MM.1S (cell line): ENCODE data around the gene CLPTM1L.

Experiments
- DNase-seq: peaks from one replicate; pipeline ENCODE4 v3.0.0-alpha.2; 2015
- H2AFZ ChIP-seq: fragments of 300-600 bp; sonication (generic); 2 replicates; pipeline ENCODE4 v1.6.0; 2016; ENCODE audit warnings: antibody characterized with exemption, low read length
- H3F3A ChIP-seq: fragments of 300-600 bp; sonication (generic); 2 replicates; pipeline ENCODE4 v1.6.1; 2016; ENCODE audit warnings: mild to moderate bottlenecking, antibody characterized with exemption, low read length, moderate library complexity, mixed read lengths; ENCODE audit not compliant: insufficient read depth
- H3K27ac ChIP-seq: fragments of 300-600 bp; sonication (generic); 2 replicates; pipeline ENCODE4 v1.5.1; 2016; ENCODE audit warnings: mild to moderate bottlenecking, low read length
- H3K27me3 ChIP-seq: fragments of 300-600 bp; sonication (generic); replicated peaks from 2 replicates; pipeline ENCODE4 v1.6.0; 2016; ENCODE audit warnings: low read length; ENCODE audit not compliant: insufficient read depth
- H3K36me3 ChIP-seq: fragments of 300-600 bp; sonication (generic); replicated peaks from 2 replicates; pipeline ENCODE4 v1.6.1; 2016; ENCODE audit warnings: mild to moderate bottlenecking, low read length, mixed read lengths; ENCODE audit not compliant: insufficient read depth
- H3K4me1 ChIP-seq: fragments of 300-600 bp; sonication (generic); 2 replicates; pipeline ENCODE4 v1.6.1; 2016; ENCODE audit warnings: low read length, mixed read lengths
- H3K4me2 ChIP-seq: fragments of 300-600 bp; sonication (generic); 2 replicates; pipeline ENCODE4 v1.6.0; 2016; ENCODE audit warnings: low read depth, low read length
- H3K4me3 ChIP-seq: fragments of 300-600 bp; sonication (generic); 2 replicates; pipeline ENCODE4 v1.5.1; 2016; ENCODE audit warnings: low read length, mixed read lengths
- H3K79me2 ChIP-seq: fragments of 300-600 bp; sonication (generic); 2 replicates; pipeline ENCODE4 v1.6.1; 2016; ENCODE audit warnings: mixed run types, low read length, mixed read lengths
- H3K9ac ChIP-seq: fragments of 300-600 bp; sonication (generic); 2 replicates; pipeline ENCODE4 v1.6.1; 2016; ENCODE audit warnings: low read length, mixed read lengths
- H3K9me2 ChIP-seq: fragments of 300-600 bp; sonication (generic); replicated peaks from 2 replicates; pipeline ENCODE4 v1.6.1; 2016; ENCODE audit warnings: mild to moderate bottlenecking, low read length, mixed read lengths; ENCODE audit not compliant: insufficient read depth
- H3K9me3 ChIP-seq: fragments of 300-600 bp; sonication (generic); replicated peaks from 2 replicates; pipeline ENCODE4 v1.6.1; 2016; ENCODE audit warnings: mild to moderate bottlenecking, low read length, mixed read lengths; ENCODE audit not compliant: insufficient read depth
- H4K20me1 ChIP-seq: fragments of 300-600 bp; sonication (generic); 2 replicates; pipeline ENCODE4 v1.6.1; 2016; ENCODE audit warnings: mild to moderate bottlenecking, low read length, moderate library complexity, mixed read lengths; ENCODE audit not compliant: insufficient read depth
- EZH2 ChIP-seq: fragments of 300-600 bp; sonication (generic); optimal IDR thresholded peaks from 2 replicates; pipeline ENCODE3; 2017; ENCODE audit warnings: low read depth, mild to moderate bottlenecking, antibody characterized with exemption, low read length, mixed read lengths
- EZH2phosphoT487 ChIP-seq: fragments of 300-600 bp; sonication (generic); IDR thresholded peaks from 2 replicates; pipeline ENCODE4 v1.6.1; 2018; ENCODE audit warnings: antibody characterized with exemption, low read length
- TF ChIP-seq, protein P1 (sequence below): fragments of 300-600 bp; sonication (generic); IDR thresholded peaks from 2 replicates; pipeline ENCODE4 v1.5.1; 2016; ENCODE audit warnings: antibody characterized with exemption, low read length, mixed read lengths

CLPTM1L gene

DNA sequence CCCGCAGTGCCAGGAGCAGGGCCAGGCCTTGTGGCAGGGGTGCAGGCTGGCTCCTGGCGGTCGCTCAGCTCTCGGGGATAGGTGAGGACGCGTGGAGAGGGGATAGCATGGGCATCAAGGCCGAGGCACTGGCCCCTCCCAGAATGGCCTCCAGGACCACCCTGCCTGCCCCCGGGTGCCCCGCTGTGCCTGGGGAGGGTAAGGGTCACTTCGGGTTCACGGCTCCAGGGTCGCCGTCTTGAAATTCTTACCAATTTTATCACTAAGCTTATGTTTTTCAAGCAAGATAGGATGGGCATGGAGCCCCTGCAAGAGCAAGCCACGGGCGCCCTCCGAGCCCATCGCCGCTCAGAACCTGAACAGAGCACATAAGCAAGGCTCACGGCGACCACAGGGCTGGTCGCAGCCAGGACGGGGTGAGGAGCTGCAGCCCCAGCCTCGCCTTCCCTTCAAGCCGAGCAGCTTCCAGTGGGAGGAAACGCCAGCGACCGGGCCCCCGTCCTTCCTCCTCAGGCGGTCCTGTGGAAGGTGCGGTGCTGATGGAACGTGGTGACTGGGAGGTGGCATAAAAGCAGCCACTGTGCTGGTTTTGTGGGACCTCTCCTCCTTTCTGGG, 14.2 kb upstream of the CLPTM1L start:
- Histone ChIP-seq H3K4me3 (no peak overlapping the region), H3K79me2 (no peaks in the 10 kb centered on the region), H2AFZ (no peak overlapping the region), H3K27me3 (peaks cover 8% of the 10 kb centered on the region; the same call in 1 of the 2 replicates), H3K9me2 (no peaks in the 10 kb centered on the region), H3K36me3 (no peaks in the 10 kb centered on the region), H3K9ac (no peak overlapping the region), H3K4me2 (no peak overlapping the region), H3K9me3 (no peaks in the 10 kb centered on the region), H3K4me1 (no peaks in the 10 kb centered on the region), H3K27ac (no peak overlapping the region), H3F3A (no peaks in the 10 kb centered on the region), H4K20me1 (no peaks in the 10 kb centered on the region)
- TF ChIP-seq, protein P1, sequence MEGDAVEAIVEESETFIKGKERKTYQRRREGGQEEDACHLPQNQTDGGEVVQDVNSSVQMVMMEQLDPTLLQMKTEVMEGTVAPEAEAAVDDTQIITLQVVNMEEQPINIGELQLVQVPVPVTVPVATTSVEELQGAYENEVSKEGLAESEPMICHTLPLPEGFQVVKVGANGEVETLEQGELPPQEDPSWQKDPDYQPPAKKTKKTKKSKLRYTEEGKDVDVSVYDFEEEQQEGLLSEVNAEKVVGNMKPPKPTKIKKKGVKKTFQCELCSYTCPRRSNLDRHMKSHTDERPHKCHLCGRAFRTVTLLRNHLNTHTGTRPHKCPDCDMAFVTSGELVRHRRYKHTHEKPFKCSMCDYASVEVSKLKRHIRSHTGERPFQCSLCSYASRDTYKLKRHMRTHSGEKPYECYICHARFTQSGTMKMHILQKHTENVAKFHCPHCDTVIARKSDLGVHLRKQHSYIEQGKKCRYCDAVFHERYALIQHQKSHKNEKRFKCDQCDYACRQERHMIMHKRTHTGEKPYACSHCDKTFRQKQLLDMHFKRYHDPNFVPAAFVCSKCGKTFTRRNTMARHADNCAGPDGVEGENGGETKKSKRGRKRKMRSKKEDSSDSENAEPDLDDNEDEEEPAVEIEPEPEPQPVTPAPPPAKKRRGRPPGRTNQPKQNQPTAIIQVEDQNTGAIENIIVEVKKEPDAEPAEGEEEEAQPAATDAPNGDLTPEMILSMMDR, result no peak
- TF ChIP-seq EZH2 (no peak), EZH2phosphoT487 (no peak)
- DNase-seq, result no peak

DNA sequence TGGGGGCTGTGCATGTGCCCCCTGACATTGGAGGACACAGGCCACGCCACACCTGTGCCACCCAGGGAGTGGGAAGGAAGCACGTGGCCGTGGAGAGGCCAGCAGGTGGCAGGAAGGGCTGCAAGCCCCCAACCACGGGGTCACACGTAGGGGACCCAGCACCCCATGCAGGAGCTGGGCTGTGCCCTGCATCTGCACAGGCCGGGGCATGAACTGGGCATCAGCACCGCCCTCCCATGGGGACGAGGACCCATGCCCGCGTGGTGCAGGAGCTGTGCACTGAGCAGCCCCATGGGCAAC, 13.8 kb upstream of the CLPTM1L start:
- Histone ChIP-seq H3K4me1 (no peaks in the 10 kb centered on the region), H3K9me2 (no peaks in the 10 kb centered on the region), H3F3A (no peaks in the 10 kb centered on the region), H3K36me3 (no peaks in the 10 kb centered on the region), H3K27me3 (peaks cover 3% of the 10 kb centered on the region; the same call in 1 of the 2 replicates), H3K9me3 (no peaks in the 10 kb centered on the region), H3K79me2 (no peaks in the 10 kb centered on the region), H3K27ac (no peak overlapping the region), H3K4me2 (no peak overlapping the region), H2AFZ (no peak overlapping the region), H3K4me3 (no peak overlapping the region), H3K9ac (no peak overlapping the region), H4K20me1 (no peaks in the 10 kb centered on the region)
- no peak for DNase-seq
- no peak for TF ChIP-seq EZH2
- TF ChIP-seq EZH2phosphoT487, result no peak
- TF ChIP-seq, protein P1, result no peak

- Histone ChIP-seq H3K27me3 (no peaks in the 10 kb centered on the region), H3K4me3 (no peak overlapping the region), H3K9me2 (no peaks in the 10 kb centered on the region), H3K27ac (no peak overlapping the region), H3K9ac (no peak overlapping the region), H4K20me1 (no peaks in the 10 kb centered on the region), H3F3A (no peaks in the 10 kb centered on the region), H3K4me1 (no peaks in the 10 kb centered on the region), H2AFZ (no peak overlapping the region), H3K36me3 (no peaks in the 10 kb centered on the region), H3K4me2 (no peak overlapping the region), H3K79me2 (no peaks in the 10 kb centered on the region), H3K9me3 (no peaks in the 10 kb centered on the region)
- TF ChIP-seq, protein P1, result no peak
- no peak for TF ChIP-seq EZH2
- no peak for TF ChIP-seq EZH2phosphoT487
- no peak for DNase-seq
Measured at GRCh38 chr5:1357946-1358725, 13.2 kb upstream of the CLPTM1L start.
